Measurements from ENCODE around the gene CCNI2.

The CCNI2 gene

GRCh38 chr5:132747616-132748440, 602 bp downstream of the CCNI2 start:
- no peak for DNase-seq (ENCODE audit: low read depth, low spot score)
- peak overlapping the region; percentile 59 for H3K4me3 ChIP-seq (ENCODE audit: low read length)

- DNase-seq (ENCODE audit: low read depth, low spot score): no peak
- H3K4me3 ChIP-seq (ENCODE audit: low read length): no peak overlapping the region
These were observed 1.3 kb downstream of the CCNI2 start for GRCh38 chr5:132748522-132749000.

GRCh38 chr5:132749506-132749905, 2.3 kb downstream of the CCNI2 start:
- no peak for DNase-seq (ENCODE audit: low read depth, low spot score)
- H3K4me3 ChIP-seq (ENCODE audit: low read length): no peak overlapping the region

GRCh38 chr5:132750471-132751230, 3.4 kb downstream of the CCNI2 start:
- DNase-seq (ENCODE audit: low read depth, low spot score): no peak
- H3K4me3 ChIP-seq (ENCODE audit: low read length): no peak overlapping the region

- no peak for DNase-seq (ENCODE audit: low read depth, low spot score)
These were observed 4.2 kb downstream of the CCNI2 start for GRCh38 chr5:132751444-132751843.

GRCh38 chr5:132751971-132752580, 4.8 kb downstream of the CCNI2 start:
- no peak for DNase-seq (ENCODE audit: low read depth, low spot score)
- H3K4me3 ChIP-seq (ENCODE audit: low read length): no peak overlapping the region

More at GRCh38 chr5:132751444-132751843, 4.2 kb downstream of the CCNI2 start:
- no peak overlapping the region for H3K4me3 ChIP-seq (ENCODE audit: low read length)

- H3K4me3 ChIP-seq (ENCODE audit: low read length): no peak overlapping the region
- DNase-seq (ENCODE audit: low read depth, low spot score): no peak
These were observed 5.4 kb downstream of the CCNI2 start for GRCh38 chr5:132752581-132753125.

- no peak overlapping the region for H3K4me3 ChIP-seq (ENCODE audit: low read length)
- peak; percentile 91 for DNase-seq (ENCODE audit: low read depth, low spot score)
These were observed 6.1 kb downstream of the CCNI2 start for GRCh38 chr5:132753135-132753987.

- DNase-seq (ENCODE audit: low read depth, low spot score): no peak
- no peak overlapping the region for H3K4me3 ChIP-seq (ENCODE audit: low read length)
These were observed 6.9 kb downstream of the CCNI2 start for GRCh38 chr5:132754111-132754510.

- DNase-seq (ENCODE audit: low read depth, low spot score): no peak
These were observed 7.7 kb downstream of the CCNI2 start for GRCh38 chr5:132754947-132755346.

GRCh38 chr5:132756542-132756941, 9.3 kb downstream of the CCNI2 start:
- no peak overlapping the region for H3K4me3 ChIP-seq (ENCODE audit: low read length)
- DNase-seq (ENCODE audit: low read depth, low spot score): no peak

More at GRCh38 chr5:132754947-132755346, 7.7 kb downstream of the CCNI2 start:
- no peak overlapping the region for H3K4me3 ChIP-seq (ENCODE audit: low read length)

GRCh38 chr5:132758451-132758850, 11.2 kb downstream of the CCNI2 start:
- DNase-seq (ENCODE audit: low read depth, low spot score): no peak
- no peak overlapping the region for H3K4me3 ChIP-seq (ENCODE audit: low read length)

GRCh38 chr5:132759114-132760048, 12.2 kb downstream of the CCNI2 start:
- DNase-seq (ENCODE audit: low read depth, low spot score): no peak
- no peak overlapping the region for H3K4me3 ChIP-seq (ENCODE audit: low read length)

GRCh38 chr5:132760049-132760420, 12.8 kb downstream of the CCNI2 start:
- no peak for DNase-seq (ENCODE audit: low read depth, low spot score)
- H3K4me3 ChIP-seq (ENCODE audit: low read length): no peak overlapping the region

- DNase-seq (ENCODE audit: low read depth, low spot score): no peak
These were observed 13.5 kb downstream of the CCNI2 start for GRCh38 chr5:132760601-132761317.

GRCh38 chr5:132761321-132762240, 14.4 kb downstream of the CCNI2 start:
- H3K4me3 ChIP-seq (ENCODE audit: low read length): no peak overlapping the region
- no peak for DNase-seq (ENCODE audit: low read depth, low spot score)

More at GRCh38 chr5:132760601-132761317, 13.5 kb downstream of the CCNI2 start:
- no peak overlapping the region for H3K4me3 ChIP-seq (ENCODE audit: low read length)
